ENCODE measurements around the gene GLRX2. TPM values are rescaled to one million over a fixed set of nuclear protein-coding genes. Genes with fewer than 3 reads are reported as not detected.
A peak's percentile ranks its signal among the peaks of the same experiment; 100 is the strongest.
"Not testable (repeated sequence)": the region's sequence is repeated elsewhere in the genome, so short reads cannot be mapped to it uniquely, and the experiment has no call there.

The GLRX2 gene, protein sequence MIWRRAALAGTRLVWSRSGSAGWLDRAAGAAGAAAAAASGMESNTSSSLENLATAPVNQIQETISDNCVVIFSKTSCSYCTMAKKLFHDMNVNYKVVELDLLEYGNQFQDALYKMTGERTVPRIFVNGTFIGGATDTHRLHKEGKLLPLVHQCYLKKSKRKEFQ
- 33.3 TPM for total RNA-seq
- long read RNA-seq, transcript GLRX2-201 (4 exons, 701 nt) = major isoform, 9 of 16 reads
- long read RNA-seq, partial matches to known transcripts = 0 of 16 reads
- long read RNA-seq, other reads (novel, unspliced or antisense) = 7 of 16 reads

DNA sequence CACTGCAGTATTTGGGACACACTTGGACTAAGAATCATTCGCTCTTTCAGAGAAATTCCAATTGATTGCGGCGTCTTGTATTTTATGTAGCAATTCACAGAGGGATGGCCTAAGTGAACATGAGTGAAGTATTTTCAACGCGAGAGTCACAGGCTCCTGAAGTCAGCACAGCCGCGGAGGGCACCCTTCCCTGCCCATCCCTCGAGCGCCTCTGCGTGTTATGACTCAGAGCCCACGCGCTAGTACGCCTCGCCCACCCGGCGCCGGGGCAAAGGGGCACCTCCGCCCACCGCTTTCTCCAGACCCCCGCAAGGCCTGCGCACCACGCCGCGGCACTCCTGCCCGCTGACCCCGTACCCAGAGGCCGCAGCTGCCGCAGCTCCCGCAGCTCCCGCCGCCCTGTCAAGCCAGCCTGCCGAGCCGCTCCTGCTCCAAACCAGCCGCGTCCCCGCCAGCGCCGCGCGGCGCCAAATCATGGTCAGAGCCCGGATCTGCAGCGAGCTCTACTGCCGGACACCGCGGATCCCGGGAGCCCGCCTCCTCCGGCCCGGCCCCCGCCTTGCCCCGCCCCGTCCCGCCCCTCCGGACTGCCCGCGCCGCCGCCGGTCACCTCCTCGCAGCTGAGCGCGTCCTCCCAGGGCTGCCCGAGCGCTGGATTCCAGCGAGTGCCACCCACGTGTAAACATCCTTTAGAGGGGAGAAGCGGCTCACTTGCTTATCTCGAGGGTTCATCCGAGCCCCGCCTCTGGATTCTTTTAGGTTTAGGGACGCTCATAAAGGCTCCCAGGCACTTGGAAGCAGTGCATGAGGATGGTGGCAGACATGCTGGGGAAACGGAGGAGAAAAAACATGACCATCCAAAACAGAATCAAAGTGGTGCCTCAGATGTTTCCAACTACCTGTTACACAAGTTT lies at the start of gene GLRX2:
Gene GLRX2 (minus strand): TSS at position 508 of the 914 bp plus-strand sequence. CDS start 32 bp downstream, at position 476.
- peak; percentile 96 for DNase-seq (ENCODE audit: low spot score)

DNA sequence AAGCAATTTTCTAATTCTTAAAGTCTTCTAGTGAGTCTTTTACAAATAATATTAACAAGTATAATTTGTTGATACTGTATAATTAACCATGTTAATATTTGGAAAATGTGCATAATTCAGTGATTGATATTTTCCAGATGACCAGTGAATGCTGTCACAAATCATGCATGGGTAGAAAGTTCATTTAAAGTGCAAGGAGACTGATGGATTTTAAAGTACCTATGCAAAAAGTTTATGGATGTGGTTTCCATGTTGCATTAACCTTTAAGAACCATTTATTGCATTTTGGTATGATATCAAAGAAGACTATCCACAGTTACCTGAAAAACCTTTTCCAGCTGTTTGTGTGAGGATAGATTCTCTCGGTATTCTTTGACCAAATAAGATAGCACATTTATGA lies 39.8 kb upstream of the GLRX2 start:
- DNase-seq (ENCODE audit: low spot score) = no peak

DNA sequence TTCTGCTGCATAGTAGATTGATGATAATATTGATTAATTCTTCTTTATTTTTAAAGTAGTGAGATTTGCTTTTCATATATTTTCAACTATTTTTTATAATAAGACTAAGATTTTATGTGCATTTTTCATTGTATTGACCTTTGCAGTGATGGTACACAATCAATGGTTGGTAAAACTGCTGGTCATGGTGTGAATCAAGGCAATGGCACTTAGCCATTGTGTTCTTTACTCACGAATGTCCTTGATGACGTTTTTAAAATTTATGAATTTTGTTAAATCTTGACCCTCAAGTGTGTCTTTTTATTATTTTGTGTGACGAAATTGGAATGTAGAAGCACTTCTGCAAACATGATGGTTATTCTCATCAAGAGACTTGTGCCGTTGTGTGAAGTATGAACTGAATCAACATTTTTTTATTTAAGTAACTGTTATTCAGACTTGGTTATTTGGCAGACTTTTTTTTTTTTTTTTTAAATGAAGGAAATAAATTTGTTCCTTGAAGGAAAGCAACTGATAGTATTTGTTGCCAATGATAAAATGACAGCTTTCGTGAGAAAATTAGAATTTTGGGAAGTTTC lies 39.2 kb upstream of the GLRX2 start:
- DNase-seq (ENCODE audit: low spot score) = no peak

DNA sequence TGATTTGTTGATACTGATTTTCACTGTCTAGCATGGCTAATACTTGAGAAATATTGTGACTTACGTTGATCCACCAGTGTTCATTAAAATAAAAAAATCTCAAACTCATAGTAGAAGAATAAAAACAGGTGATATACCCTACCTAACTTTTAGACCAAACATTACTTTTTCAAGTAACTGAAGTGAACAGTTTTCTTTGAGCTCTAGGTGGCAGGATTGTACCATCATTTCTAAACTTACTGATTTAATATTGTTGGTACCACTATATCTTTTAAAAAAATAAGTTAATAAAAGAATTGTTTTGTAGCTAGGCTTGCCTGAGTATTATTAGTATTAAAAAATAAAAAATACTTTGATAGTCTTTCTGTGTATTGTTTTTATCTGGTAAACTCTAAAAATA lies 38.1 kb upstream of the GLRX2 start:
- DNase-seq (ENCODE audit: low spot score) = no peak

DNA sequence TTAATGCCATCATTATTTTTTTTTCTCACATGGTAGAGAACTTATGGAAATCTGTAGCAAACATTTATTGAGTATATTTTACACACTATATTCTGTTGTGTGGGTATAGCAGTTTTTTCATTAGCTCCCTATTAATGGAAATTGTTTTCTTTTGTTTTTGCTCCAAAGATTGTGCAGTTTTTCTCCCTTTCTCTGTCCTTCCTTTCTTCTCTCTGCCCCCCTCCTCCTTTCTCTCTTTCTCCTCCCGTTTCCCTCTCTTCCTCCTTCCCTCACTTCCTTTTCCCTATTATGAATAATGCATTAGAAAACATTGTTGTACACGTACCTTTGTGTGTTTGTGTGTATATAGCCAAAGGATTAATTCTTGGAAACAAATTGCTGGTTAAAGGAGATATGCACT lies 37.2 kb upstream of the GLRX2 start:
- DNase-seq (ENCODE audit: low spot score) = no peak

DNA sequence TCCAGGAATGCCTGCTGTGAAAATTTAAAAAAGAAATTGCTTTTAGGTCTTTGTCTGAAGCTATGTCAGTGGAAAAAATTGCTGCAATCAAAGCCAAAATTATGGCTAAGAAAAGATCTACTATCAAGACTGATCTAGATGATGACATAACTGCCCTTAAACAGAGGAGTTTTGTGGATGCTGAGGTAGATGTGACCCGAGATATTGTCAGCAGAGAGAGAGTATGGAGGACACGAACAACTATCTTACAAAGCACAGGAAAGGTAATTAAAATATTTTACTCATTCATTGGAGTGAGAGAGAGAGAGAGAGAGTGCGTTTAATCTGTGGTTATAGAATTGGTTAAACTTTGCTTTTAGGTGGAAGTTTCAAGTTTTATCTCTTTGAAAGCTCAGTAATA lies 36.6 kb upstream of the GLRX2 start:
- no peak for DNase-seq (ENCODE audit: low spot score)

DNA sequence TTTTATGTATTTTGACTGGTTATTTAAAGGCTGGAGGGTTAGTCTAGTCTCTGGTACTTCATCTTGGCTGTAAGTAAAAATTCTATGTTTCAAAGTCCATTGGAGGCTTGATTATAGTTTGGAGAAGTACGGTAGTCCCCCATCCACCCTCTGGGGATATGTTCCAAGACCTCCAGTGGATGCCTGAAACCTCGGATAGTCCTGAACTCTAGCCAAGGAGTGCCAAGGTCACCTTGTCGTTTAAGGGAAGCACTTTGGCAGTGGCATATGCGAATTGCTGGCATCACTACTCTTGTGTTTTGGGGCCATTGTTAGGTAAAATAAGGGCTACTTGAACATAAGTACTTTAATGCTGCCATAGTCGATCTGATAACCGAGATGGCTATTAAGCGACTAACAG lies 35.0 kb upstream of the GLRX2 start:
- DNase-seq (ENCODE audit: low spot score) = no peak

DNA sequence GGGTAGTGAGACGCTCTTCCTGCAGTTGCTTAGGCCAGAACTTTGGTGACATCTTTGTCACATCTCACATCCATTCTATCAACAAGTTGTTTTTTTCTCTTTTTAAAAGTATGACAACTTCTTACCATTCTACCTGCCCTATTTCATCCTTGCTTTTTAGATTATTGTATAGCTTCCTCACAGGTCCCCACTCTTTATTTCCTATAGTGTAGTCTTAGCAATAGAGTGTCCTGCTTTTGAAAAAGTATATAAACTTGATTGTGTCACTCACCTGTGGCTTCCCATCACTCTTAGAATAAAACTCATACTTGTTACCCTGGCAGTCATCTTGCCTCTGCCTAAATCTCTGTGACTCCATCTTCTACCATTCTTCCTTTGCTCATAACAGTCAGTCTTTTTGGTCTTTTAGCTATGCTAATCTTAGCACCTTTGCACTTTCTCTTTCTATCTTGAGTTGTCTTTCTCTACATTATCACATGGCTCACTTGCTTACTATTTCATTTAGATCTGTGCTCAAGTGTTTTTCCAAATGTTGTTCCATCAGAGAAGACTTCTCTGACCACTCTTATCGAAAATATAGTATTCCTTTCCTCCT lies 26.1 kb upstream of the GLRX2 start:
- no peak for DNase-seq (ENCODE audit: low spot score)

DNA sequence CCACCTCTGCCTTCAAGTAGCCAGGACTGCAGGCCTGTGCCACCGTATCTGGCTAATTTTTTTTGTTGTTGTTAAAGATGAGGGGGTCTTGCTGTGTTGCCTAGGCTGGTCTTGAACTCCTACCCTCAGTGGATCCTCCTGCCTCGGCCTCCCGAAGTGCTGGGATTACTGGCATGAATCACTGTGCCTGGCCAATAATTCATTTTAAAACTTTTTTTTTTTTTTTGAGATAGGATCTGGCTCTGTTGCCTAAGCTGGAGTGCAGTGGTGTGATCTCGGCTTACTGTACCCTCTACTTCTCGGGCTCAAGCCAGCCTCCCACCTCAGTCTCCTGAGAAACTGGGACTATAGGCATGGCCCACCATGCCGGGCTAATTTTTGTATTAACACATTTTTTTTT lies 20.2 kb upstream of the GLRX2 start:
- no peak for DNase-seq (ENCODE audit: low spot score)

DNA sequence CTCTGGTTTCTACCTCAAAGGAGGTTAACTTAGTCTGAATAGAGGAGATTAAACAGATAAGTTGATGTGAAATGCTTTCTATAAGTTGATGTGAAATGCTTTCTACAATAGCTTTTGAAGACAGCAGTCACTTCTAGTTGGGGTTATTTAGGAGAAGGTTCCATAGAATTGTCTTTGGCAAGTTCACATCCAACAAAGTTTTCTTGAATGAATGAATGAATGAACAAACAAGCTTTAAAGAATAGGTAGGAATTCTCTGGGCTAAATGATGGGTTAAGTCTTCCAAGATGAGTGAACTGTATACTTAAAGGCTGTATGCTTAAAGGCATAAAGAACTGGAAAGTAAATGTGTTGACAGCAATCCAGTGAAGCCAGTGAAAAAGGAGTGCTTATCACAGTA lies 18.5 kb upstream of the GLRX2 start:
- DNase-seq (ENCODE audit: low spot score) = no peak

DNA sequence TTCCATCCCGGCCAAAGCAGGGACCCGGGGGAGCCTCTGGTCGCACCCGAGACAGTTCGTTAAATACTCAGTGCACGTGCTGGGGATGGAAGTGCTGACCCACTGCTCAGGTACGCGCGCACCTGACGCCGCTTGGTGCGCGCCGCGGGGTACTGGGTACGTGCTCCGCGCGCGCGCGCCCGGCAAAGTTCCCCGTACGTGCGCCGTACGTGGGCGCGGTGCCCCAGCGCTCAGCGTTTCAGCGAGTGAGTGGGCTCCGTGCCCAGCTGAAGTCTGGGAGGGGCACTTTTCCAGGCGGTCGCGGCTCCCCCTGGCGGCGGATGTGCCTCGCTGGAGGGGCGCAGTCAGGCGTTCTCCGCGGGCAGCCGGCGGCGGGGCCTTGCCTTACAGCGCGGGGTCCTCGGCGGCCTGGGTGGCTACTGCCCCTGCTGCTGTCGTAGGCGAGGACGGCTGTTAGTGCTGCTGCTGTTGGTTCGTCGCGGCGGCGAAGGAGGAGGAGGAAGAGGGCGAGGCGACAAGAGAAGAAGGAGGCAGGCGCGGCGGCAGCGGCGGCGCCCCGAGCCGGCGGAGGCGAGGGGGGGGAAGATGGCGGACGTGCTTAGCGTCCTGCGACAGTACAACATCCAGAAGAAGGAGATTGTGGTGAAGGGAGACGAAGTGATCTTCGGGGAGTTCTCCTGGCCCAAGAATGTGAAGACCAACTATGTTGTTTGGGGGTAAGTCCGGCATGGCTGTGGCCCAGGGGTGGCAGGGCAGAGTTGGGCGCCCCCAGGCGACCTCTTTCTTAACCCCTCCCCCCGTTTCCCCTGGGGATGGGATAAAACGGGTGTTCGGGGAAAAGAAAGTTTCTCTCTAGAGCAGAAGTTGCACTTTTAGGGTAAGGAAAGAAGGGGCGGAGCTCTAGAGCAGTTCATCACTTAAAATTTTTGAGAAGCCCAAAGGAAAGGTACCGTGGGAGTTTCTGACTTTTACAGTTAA lies 16.7 kb upstream of the GLRX2 start, which contains the start of gene CDC73:
Gene CDC73 (plus strand): TSS at position 416 of the 978 bp plus-strand sequence. CDS start 170 bp downstream, at position 586.
- DNase-seq (ENCODE audit: low spot score) = peak; percentile 100

DNA sequence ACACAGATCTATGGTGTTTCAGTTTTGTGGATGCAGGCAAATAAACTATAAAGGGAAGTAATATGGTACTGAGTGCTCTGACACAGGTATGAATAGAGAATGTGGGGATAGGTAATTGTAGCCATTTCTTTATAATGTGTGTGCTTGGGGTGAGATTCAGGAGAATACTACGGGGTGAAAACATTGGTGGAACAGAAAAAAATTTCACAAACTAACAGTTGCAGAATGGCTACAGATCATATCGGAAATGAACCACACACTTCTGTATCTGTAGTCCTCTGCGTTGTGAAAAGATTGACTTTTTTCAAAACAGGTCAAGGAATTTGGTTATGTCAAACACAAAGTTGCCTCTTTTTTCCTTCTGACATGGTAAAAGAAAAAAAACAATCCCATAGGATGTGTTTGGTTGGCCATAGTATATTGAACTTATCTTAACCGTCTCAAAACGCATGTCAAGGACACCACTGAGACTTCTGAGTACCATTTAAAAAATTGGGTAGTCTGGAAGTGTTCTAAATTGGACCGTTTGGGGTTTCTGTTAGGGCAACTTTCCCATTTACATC lies 15.5 kb upstream of the GLRX2 start:
- DNase-seq (ENCODE audit: low spot score) = no peak

DNA sequence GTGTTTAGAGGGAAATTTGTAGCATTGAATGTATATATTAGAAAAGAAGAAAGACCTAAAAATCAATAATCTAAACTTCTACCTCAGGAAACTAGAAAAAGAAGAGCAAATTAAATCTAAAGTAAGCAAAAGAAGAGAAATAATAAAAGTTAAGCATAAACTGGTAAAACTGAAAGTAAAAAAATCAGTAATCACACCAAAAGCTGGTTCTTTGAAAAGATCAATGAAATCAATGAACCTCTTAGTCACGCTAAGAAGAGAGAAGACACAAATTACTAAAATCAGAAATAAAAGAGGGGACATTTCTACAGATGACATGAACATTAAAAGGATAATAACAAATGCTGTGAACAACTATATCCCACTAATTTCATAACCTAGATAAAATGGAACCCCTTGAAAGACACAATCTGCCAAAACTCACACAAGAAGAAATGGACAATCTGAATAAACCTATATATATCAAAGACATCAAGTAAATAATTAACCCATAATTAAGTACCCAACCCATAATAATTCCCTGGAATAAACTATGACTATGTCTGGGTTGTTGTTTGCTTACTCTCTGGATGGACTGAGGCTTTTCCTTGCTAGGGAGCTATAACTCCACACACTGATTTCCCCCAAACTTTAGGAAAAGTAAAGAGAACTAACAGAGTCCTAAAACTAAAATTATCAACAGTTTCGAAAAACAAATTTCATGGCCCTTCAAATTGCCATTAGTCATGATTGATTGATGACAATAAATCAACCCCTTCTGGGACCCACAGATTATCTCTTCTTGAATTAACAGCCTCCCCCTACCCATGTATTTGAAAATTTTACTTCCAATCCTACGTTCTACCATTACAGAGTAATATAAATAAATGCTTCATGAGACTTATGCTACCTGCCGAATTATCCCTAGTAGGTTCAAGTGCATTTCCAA lies 13.9 kb upstream of the GLRX2 start:
- no peak for DNase-seq (ENCODE audit: low spot score)

DNA sequence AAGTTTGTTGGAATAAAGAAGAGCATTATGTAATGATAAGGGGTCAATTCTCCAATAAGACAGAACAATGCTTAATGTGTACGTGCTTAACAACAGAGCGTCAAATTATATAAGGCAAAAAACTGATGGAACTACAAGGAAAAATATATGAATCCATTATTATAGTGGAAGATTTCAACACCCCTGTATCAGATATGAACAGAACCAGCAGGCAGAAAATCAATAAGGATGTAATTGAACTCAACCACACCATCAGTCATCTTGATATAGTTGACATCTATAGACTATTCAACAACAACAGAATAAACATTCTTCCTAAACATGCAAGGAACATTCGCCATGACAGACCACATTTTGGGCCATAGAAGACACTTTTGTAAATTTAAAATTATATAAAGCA lies 13.0 kb upstream of the GLRX2 start:
- no peak for DNase-seq (ENCODE audit: low spot score)

DNA sequence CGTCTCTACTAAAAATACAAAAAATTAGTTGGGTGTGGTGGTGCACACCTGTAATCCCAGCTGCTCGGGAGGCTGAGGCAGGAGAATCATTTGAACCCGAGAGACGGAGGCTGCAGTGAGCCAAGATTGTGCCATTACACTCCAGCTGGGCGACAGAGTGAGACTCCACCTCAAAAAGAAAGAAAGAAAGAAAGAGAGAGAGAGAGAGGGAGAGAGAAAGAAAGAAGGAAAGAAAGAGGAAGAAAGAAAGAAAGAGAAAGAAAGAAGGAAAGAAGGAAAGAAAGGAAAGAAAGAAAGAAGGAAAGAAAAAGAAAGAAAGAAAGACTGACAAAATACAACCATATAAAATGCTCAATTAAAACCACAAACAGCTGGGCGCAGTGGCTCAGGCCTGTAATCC lies 12.0 kb upstream of the GLRX2 start:
- DNase-seq (ENCODE audit: low spot score) = not testable (repeated sequence)

DNA sequence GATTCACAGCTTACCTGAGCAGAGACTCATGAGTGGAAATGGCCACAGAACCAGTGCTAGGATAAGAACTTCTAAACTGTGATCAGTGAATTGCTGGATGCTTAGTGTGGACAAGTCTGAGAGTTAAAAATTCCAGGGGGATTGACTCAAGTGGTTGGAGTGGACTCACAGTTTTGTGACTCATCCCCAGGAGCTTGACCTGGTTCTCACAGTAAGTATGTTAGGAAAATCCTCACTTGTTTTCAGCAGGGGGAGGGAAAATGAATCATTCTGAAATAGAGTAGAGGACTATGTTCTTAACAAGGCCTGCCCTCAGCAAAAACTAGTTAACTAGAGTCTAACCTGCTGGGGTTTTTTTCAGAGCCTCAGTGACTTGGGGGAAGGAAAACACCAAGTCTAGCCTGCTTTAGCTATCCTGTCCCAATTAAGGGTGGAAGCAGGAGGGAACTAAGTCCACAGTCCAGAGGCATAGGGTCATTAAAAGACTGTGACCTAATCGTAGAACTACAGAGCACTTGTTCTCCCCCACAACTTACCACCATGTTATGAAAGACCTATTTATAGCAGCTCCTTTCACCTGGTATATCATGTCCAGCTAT lies 10.5 kb upstream of the GLRX2 start:
- no peak for DNase-seq (ENCODE audit: low spot score)

DNA sequence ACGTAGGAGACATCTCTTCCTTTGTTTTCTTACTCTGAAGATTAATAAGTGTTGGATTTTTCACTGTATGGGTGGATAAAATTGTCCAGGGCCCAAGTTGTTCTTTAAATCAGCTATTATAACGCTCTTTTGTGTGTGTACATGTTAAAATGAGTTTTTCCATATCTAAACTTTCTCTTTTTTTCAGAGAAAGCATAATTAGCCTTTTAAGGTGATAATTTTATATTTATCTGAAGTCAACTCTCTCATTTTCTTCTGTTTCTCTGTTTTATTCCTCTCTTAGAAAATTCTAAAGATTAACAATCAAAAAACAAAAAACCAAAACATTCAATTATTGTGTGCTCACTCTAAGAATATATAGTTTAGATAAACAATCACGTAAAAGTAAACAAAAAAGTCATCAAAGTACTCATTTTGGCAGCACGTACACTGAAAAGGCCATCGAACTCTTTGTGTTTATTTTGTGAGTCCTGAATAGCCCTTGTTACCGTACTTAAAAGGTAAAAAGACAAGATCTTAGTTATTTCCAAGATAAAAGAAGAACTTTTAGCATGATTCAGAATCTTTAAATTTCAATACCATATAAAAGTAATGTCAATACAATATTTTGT lies 9.4 kb upstream of the GLRX2 start:
- DNase-seq (ENCODE audit: low spot score) = no peak

DNA sequence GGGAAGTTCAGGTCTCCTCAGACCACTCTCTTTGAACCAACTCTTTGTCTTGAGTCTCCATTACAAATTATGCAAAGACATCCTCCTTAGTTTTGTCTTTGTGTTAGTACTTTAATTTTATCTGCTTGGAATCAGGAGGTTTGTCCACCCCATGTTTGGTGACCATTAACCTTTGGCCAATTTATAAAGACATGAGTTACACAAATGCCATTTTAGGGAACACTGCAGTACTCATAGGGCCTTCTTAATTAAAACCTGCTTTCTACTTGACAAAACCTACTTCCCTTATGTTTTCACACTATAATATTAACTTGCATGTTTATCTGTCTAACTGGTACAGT lies 8.7 kb upstream of the GLRX2 start:
- DNase-seq (ENCODE audit: low spot score) = no peak
